Neural progenitor cell (in vitro differentiated cells): ENCODE data around the gene C2. TPM values are rescaled to one million over a fixed set of nuclear protein-coding genes. Genes with fewer than 3 reads are reported as not detected.
A peak's percentile ranks its signal among the peaks of the same experiment; 100 is the strongest.

Experiments used
- DNase-seq: peaks from one replicate; pipeline ENCODE4 v3.0.0-alpha.2; 2016; ENCODE audit warnings: low spot score
- H2AFZ ChIP-seq: fragments of 200-600 bp; sonication (generic); replicated peaks from 2 replicates; pipeline ENCODE4 v1.6.1; 2016; ENCODE audit warnings: antibody characterized with exemption
- H3F3A ChIP-seq: fragments of 200-600 bp; sonication (generic); 2 replicates; pipeline ENCODE4 v1.6.1; 2016; ENCODE audit warnings: antibody characterized with exemption, low read depth
- H3K27ac ChIP-seq: fragments of 200-600 bp; sonication (generic); 2 replicates; pipeline ENCODE4 v1.5.1; 2016; ENCODE audit warnings: mild to moderate bottlenecking
- H3K27me3 ChIP-seq: fragments of 200-600 bp; sonication (generic); 2 replicates; pipeline ENCODE4 v1.6.1; 2016; ENCODE audit warnings: mild to moderate bottlenecking, moderate library complexity
- H3K36me3 ChIP-seq: fragments of 200-600 bp; sonication (generic); 2 replicates; pipeline ENCODE4 v1.5.1; 2016
- H3K4me1 ChIP-seq: fragments of 200-600 bp; sonication (generic); 2 replicates; pipeline ENCODE4 v1.6.1; 2016; ENCODE audit warnings: mixed run types
- H3K4me2 ChIP-seq: fragments of 200-600 bp; sonication (generic); 2 replicates; pipeline ENCODE4 v1.6.1; 2016
- H3K4me3 ChIP-seq: fragments of 200-600 bp; sonication (generic); 2 replicates; pipeline ENCODE4 v1.5.1; 2016
- H3K79me2 ChIP-seq: fragments of 200-600 bp; sonication (generic); 2 replicates; pipeline ENCODE4 v1.6.1; 2016; ENCODE audit warnings: low read depth
- H3K9ac ChIP-seq: fragments of 200-600 bp; sonication (generic); 2 replicates; pipeline ENCODE4 v1.6.1; 2016
- H3K9me3 ChIP-seq: fragments of 200-600 bp; sonication (generic); 2 replicates; pipeline ENCODE4 v1.5.1; 2016; ENCODE audit warnings: low read depth
- H4K20me1 ChIP-seq: fragments of 200-600 bp; sonication (generic); 2 replicates; pipeline ENCODE4 v1.6.1; 2016; ENCODE audit warnings: low read depth
- H3K27ac Mint-ChIP-seq: 3 replicates; pipeline ENCODE4 v1.8.0; 2021; ENCODE audit warnings: mixed read lengths
- H3K27me3 Mint-ChIP-seq: 2 replicates; pipeline ENCODE4 v1.8.0; 2022; ENCODE audit warnings: low read depth, mild to moderate bottlenecking, inconsistent platforms, moderate library complexity, mixed read lengths; ENCODE audit not compliant: insufficient read depth
- H3K36me3 Mint-ChIP-seq: 3 replicates; pipeline ENCODE4 v1.8.0; 2021; ENCODE audit warnings: mixed read lengths
- H3K4me1 Mint-ChIP-seq: 3 replicates; pipeline ENCODE4 v1.8.0; 2021; ENCODE audit warnings: mixed read lengths
- H3K4me3 Mint-ChIP-seq: 3 replicates; pipeline ENCODE4 v1.8.0; 2021; ENCODE audit warnings: mild to moderate bottlenecking, moderate library complexity, mixed read lengths
- H3K9me3 Mint-ChIP-seq: 3 replicates; pipeline ENCODE4 v1.8.0; 2020; ENCODE audit warnings: mixed read lengths
- CTCF ChIP-seq: fragments of 200-600 bp; sonication (generic); IDR thresholded peaks from 2 replicates; pipeline ENCODE4 v1.5.1; 2017; ENCODE audit warnings: antibody characterized with exemption, mild to moderate bottlenecking
- EZH2 ChIP-seq: fragments of 200-600 bp; sonication (generic); IDR thresholded peaks from 2 replicates; pipeline ENCODE4 v1.6.1; 2017; ENCODE audit warnings: antibody characterized with exemption, mild to moderate bottlenecking, moderate library complexity
- EZH2phosphoT487 ChIP-seq: fragments of 200-600 bp; sonication (generic); IDR thresholded peaks from 2 replicates; pipeline ENCODE4 v1.6.1; 2017; ENCODE audit warnings: antibody characterized with exemption
- total RNA-seq: library from RNA; depleted of rRNA; stranded (reverse); fragments of >200 nt; gene quantifications from 2 replicates; pipeline ENCODE4 v1.2.3, GENCODE V29; 2015; ENCODE audit warnings: low replicate concordance

C2 gene
- total RNA-seq, 1 donor from 2014 or later: 1.1 TPM

DNA sequence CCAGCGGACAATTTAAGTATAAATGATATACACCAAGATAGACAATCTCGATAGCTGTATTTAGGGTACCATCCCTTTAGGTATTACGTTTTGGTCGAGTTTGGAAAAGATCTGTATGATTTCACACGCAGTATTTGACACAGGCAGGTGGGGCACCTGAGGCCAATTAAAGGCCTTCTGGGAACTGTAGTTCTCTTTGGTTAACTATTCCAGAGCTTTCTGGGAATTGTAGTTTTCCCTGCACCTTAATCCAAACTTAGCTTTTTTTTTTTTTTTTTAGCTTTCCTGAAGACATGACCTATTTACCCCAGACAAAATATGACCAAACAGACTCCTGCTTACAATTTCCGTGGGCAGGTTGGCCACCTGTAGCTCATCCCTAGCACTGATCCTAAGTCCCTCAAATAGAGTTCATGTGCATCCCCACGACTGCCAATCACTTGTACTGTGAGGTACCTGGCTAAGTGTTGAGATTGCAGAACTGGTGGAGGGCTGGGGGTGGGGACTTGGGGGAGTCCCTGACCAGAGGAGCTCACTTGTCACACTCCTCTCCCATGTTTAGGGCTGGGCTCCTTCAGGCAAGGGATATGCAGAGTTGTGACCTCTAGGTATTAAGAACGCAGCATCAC is 29.0 kb upstream of the C2 start:
- Histone ChIP-seq H3K4me1 (peaks cover 26% of the 10 kb centered on the region), H3K27me3 (no peaks in the 10 kb centered on the region), H3F3A (peaks cover 55% of the 10 kb centered on the region), H3K36me3 (peaks cover 16% of the 10 kb centered on the region), H4K20me1 (peaks cover 38% of the 10 kb centered on the region), H3K9me3 (no peaks in the 10 kb centered on the region), H3K4me2 (peak overlapping the region; percentile 97), H3K27ac (no peak overlapping the region), H3K4me3 (peak overlapping the region; percentile 83), H3K9ac (no peak overlapping the region), H2AFZ (no peak overlapping the region), H3K79me2 (peaks cover 68% of the 10 kb centered on the region)
- Mint-ChIP-seq H3K27me3 (no peaks in the 10 kb centered on the region), H3K9me3 (no peaks in the 10 kb centered on the region), H3K4me3 (peak overlapping the region; percentile 98), H3K36me3 (peaks cover 10% of the 10 kb centered on the region), H3K4me1 (peaks cover 40% of the 10 kb centered on the region), H3K27ac (no peak overlapping the region)
- no peak for TF ChIP-seq EZH2
- TF ChIP-seq CTCF: peak; percentile 17
- TF ChIP-seq EZH2phosphoT487: no peak
- DNase-seq: peak; percentile 78

- H3K27ac Mint-ChIP-seq: no peak overlapping the region
- Histone ChIP-seq H3K27me3 (no peaks in the 10 kb centered on the region), H3K79me2 (peaks cover 67% of the 10 kb centered on the region), H2AFZ (no peak overlapping the region), H3F3A (peaks cover 53% of the 10 kb centered on the region), H3K27ac (no peak overlapping the region), H3K4me1 (peaks cover 26% of the 10 kb centered on the region), H3K9ac (no peak overlapping the region), H3K9me3 (no peaks in the 10 kb centered on the region), H3K4me2 (peak overlapping the region; percentile 97), H4K20me1 (peaks cover 36% of the 10 kb centered on the region), H3K36me3 (peaks cover 13% of the 10 kb centered on the region), H3K4me3 (no peak overlapping the region)
- DNase-seq: no peak
- peak overlapping the region; percentile 76 for H3K4me3 Mint-ChIP-seq
- H3K9me3 Mint-ChIP-seq: no peaks in the 10 kb centered on the region
- TF ChIP-seq CTCF (no peak), EZH2phosphoT487 (no peak), EZH2 (no peak)
- H3K4me1 Mint-ChIP-seq: peaks cover 38% of the 10 kb centered on the region
- no peaks in the 10 kb centered on the region for H3K27me3 Mint-ChIP-seq
- H3K36me3 Mint-ChIP-seq: peaks cover 8% of the 10 kb centered on the region
Observed at GRCh38 chr6:31899215-31899614, 28.3 kb upstream of the C2 start.

DNA sequence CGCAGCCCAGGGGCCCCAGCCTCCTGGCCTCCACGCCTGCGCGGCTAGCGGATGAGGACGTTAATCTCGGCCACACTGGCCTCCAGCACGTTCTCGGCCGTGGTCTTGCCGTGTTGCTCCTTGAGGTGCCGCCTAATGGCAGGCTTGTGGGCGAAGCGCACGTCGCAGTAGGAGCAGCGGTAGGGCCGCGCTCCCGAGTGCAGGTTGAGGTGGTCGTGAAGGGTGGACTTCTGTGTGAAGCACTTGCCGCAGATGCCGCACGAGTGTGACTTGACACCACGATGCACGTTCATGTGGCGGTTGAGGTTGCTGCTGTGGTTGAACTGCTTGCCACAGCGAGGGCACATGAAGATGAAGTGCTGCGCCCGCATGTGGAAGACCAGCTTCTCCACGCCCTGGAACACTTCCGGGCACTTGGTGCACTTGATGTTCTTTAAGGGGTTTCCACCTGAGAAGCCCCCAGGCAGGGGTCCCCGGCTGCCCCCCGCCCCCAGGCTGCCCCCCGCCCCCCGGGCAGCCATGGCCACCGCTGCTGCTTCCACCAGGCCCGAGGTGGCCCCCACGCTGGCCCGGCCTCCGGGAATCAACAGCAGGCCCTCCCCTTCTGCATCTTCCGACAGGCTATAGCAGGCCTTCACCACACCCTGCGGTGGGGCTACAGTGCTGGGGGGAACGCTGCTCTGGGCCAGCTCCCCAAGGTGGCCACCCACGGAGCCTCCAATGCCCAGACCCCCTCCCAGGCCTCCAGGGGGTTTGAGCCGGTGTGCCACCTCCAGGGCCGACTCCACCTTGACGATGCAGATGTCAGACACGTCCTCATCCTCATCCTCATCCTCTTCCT is 27.4 kb upstream of the C2 start:
- H3K27me3 ChIP-seq: no peaks in the 10 kb centered on the region
- H3K27ac ChIP-seq: no peak overlapping the region
- H3K27ac Mint-ChIP-seq: no peak overlapping the region
- no peak overlapping the region for H3K4me3 ChIP-seq
- peaks cover 36% of the 10 kb centered on the region for H4K20me1 ChIP-seq
- peak overlapping the region; percentile 95 for H3K4me2 ChIP-seq
- H3K4me3 Mint-ChIP-seq: peak overlapping the region; percentile 86
- DNase-seq: no peak
- H2AFZ ChIP-seq: no peak overlapping the region
- peaks cover 10% of the 10 kb centered on the region for H3K36me3 ChIP-seq
- TF ChIP-seq CTCF (no peak), EZH2 (no peak), EZH2phosphoT487 (no peak)
- H3K9ac ChIP-seq: no peak overlapping the region
- H3K4me1 ChIP-seq: peaks cover 26% of the 10 kb centered on the region
- H3K36me3 Mint-ChIP-seq: peaks cover 8% of the 10 kb centered on the region
- no peaks in the 10 kb centered on the region for H3K9me3 ChIP-seq
- H3F3A ChIP-seq: peaks cover 53% of the 10 kb centered on the region
- no peaks in the 10 kb centered on the region for H3K27me3 Mint-ChIP-seq
- no peaks in the 10 kb centered on the region for H3K9me3 Mint-ChIP-seq
- H3K4me1 Mint-ChIP-seq: peaks cover 38% of the 10 kb centered on the region
- H3K79me2 ChIP-seq: peaks cover 63% of the 10 kb centered on the region
